ENCODE measurements around the gene FGGY. TPM values are rescaled to one million over a fixed set of nuclear protein-coding genes. Genes with fewer than 3 reads are reported as not detected.

The FGGY gene
- total RNA-seq, 1 experiment from 2014 or later, result 14.6 TPM

- peaks cover 0 to 9% of the 10 kb centered on the region in 2 experiments; a peak in 3 of 5 replicates for H3K9me3 Mint-ChIP-seq
- no peaks in the 10 kb centered on the region for H3K79me1 ChIP-seq (ENCODE audit: insufficient read depth, low read depth, low read length, poor library complexity, severe bottlenecking)
- WGBS (ENCODE audit: extremely low coverage, insufficient read length, low lambda C conversion rate), result no CpG with 5 or more reads among the region's 1 CpG
Observed at GRCh38 chr1:59492500-59492899, 195.6 kb downstream of the FGGY start.

More at GRCh38 chr1:59492500-59492899, 195.6 kb downstream of the FGGY start:
- no peaks in the 10 kb centered on the region for H3K27me3 Mint-ChIP-seq (ENCODE audit: low read depth)
- no peak overlapping the region for H3K27ac Mint-ChIP-seq
- H2BK20ac ChIP-seq (ENCODE audit: low read depth, low read length, poor library complexity, severe bottlenecking), result no peak overlapping the region
- no peak overlapping the region for H3K14ac ChIP-seq (ENCODE audit: insufficient read depth, low read length)
- no peak overlapping the region for H2AK5ac ChIP-seq (ENCODE audit: insufficient read length, low read length)
- TF ChIP-seq CTCF (conservative IDR thresholded peaks at IDR 0.05), result no peak
- H3K23me2 ChIP-seq (ENCODE audit: insufficient read length, low read depth, low read length, poor library complexity, severe bottlenecking), result no peaks in the 10 kb centered on the region
- H3K4ac ChIP-seq (ENCODE audit: low read depth, low read length), result no peak overlapping the region
- H4K91ac ChIP-seq (ENCODE audit: insufficient read length, low read depth, low read length), result no peak overlapping the region
- peaks cover 4% of the 10 kb centered on the region in 2 experiments; a peak in 2 of 4 replicates for H3K4me1 Mint-ChIP-seq
- no peaks in the 10 kb centered on the region for H3K79me2 ChIP-seq (ENCODE audit: insufficient read depth, low read length)
- H3K18ac ChIP-seq (ENCODE audit: insufficient read length, low read depth, low read length), result no peak overlapping the region
- H3K4me3 Mint-ChIP-seq, result no peak overlapping the region
- H4K8ac ChIP-seq (replicated peaks; ENCODE audit: insufficient read length, low read depth, low read length), result no peak overlapping the region
- H3K4me1 ChIP-seq (ENCODE audit: insufficient read depth, low read length), result no peaks in the 10 kb centered on the region
- no peak overlapping the region for H3K23ac ChIP-seq (ENCODE audit: insufficient read length, low read depth, low read length)
- no peak overlapping the region for H2BK12ac ChIP-seq (ENCODE audit: insufficient read length, low read depth, low read length)
- no peak for DNase-seq
- no peaks in the 10 kb centered on the region for H4K20me1 ChIP-seq (ENCODE audit: control insufficient read depth, insufficient read depth, insufficient read length)
- no peak overlapping the region for H2BK5ac ChIP-seq (ENCODE audit: insufficient read length, low read length)
- H2AFZ ChIP-seq (ENCODE audit: low read length), result no peak overlapping the region
- no peak overlapping the region for H4K5ac ChIP-seq (ENCODE audit: insufficient read length, low read depth, low read length)
- H3K9ac ChIP-seq (ENCODE audit: extremely low read depth, insufficient read length, low read length), result no peak overlapping the region
- no peaks in the 10 kb centered on the region for H3K27me3 ChIP-seq (ENCODE audit: insufficient read depth, low read length)
- no peak overlapping the region for H2BK15ac ChIP-seq (ENCODE audit: low read depth, low read length)
- no peak overlapping the region for H3K56ac ChIP-seq (ENCODE audit: insufficient read length, low read depth, low read length)
- H3K36me3 Mint-ChIP-seq (ENCODE audit: insufficient read depth in 1 of 3, low read depth in 3 of 3), result peaks cover 0 to 7% (median 0%) of the 10 kb centered on the region in 3 experiments; a peak in 2 of 7 replicates
- no peak overlapping the region for H3K4me2 ChIP-seq (ENCODE audit: insufficient read depth, insufficient read length, low read length)
- H2BK120ac ChIP-seq (ENCODE audit: low read depth, low read length, poor library complexity, severe bottlenecking), result no peak overlapping the region
- no peak overlapping the region for H3T11ph ChIP-seq (ENCODE audit: low read length)
- no peak overlapping the region for H3K27ac ChIP-seq (ENCODE audit: insufficient read length, low read depth, low read length)
- no peaks in the 10 kb centered on the region for H3K9me3 ChIP-seq (ENCODE audit: control insufficient read depth, low read depth, low read length)
